HG02588 (cell line): ENCODE results near the gene ZNF423.

Experiments used
- ATAC-seq: cut with Tn5 transposase; IDR thresholded peaks from one replicate; pipeline ENCODE4 v1.9.1; 2021; ENCODE audit warnings: mild to moderate bottlenecking, moderate library complexity; ENCODE audit not compliant: unreplicated experiment

The ZNF423 gene

GRCh38 chr16:49731911-49732310 lies 124.0 kb downstream of the ZNF423 start:
- ATAC-seq = no peak

GRCh38 chr16:49730772-49731171 lies 125.1 kb downstream of the ZNF423 start:
- ATAC-seq = no peak

DNA sequence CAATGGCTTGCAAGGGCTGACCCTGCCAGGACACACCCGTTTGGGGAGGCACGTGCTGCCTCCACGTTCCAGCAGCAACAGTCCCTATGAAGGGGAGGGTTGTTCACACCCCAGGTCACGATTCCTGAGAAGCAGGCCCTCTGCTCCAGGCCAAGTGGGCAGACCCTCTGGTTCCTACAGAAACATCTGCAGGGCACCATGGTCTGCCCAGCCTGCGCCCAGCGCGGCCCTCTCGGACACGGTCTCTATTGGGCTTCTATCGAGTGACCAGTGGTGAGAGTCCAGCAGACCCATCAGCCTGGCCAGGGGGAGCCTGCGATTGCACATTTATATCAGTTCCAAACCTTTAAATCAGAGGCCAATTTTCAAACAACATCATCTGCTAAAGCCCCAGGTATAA lies 128.3 kb downstream of the ZNF423 start:
- no peak for ATAC-seq

GRCh38 chr16:49726155-49726554 lies 129.8 kb downstream of the ZNF423 start:
- no peak for ATAC-seq

DNA sequence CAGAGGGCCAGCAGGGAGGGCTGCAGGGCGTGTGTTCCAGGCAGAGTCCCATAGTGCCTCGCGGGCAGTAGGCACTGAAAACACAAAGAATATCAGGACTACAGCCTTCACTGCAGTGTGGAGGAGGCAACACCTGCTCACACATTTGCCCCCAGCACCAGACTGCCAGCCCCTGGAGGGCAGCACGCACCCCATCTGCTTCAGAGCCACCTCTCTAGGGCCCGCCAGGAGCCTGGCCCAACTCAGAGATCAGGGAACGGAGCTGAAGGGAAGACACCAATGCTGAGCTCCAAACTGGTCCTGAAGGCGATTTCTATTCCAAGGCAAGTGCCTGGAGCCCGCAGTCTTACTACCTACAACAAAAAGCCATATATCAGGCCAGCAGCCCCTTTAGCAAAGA lies 130.3 kb downstream of the ZNF423 start:
- no peak for ATAC-seq

- no peak for ATAC-seq
Observed at GRCh38 chr16:49724774-49725173, 131.1 kb downstream of the ZNF423 start.

GRCh38 chr16:49723310-49723709 lies 132.6 kb downstream of the ZNF423 start:
- ATAC-seq = no peak

- ATAC-seq = no peak
Observed at GRCh38 chr16:49720225-49720624, 135.7 kb downstream of the ZNF423 start.

- ATAC-seq = no peak
Observed at GRCh38 chr16:49717689-49718088, 138.2 kb downstream of the ZNF423 start.

DNA sequence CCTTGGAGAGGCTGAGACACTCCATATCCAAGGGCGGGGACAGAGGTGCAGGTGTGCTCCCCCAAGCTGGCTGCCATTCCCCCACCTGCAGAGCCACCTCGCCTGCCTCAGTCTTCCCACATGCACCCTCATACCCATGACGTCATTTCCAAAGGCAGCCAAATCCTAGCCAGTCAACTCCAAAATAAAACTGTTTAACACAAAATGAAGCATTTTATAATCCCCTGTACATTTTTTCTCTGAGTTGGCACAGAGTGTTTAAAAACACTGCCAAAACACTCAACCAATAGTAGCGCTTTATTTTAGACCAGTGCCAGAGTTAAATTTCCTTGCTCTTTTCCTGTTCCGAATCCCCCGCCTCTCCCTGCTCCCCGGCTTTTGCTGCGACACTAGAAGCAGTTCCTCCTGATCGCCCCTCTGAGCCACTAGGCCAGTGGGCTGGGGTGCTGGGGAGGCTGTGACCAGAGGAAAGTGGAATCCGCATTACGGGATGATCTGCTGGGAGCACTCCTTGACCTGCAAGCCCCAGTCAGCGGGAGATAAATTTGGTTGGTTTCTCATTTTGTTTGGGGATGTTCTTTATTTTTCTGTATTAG lies 139.5 kb downstream of the ZNF423 start:
- ATAC-seq = no peak

DNA sequence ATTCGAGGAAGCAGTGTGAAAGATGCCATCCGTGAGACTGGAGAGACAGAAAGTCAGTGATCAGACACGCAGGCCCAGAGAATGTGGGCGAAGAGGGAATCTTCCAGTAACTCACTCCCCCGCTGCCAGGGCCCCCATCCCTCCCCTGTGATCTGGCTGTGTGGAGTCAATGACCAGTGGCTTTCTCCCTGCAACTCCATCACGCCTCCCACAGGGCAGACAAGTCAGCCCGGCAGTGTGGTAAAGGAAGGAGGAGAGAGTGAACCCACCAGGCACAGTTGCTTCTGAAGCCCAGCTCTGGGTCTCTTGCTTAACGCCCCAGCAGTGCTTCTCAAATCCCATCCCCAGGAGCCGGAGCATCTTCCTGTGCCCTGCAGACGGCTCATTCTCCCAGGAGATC lies 142.1 kb downstream of the ZNF423 start:
- no peak for ATAC-seq

DNA sequence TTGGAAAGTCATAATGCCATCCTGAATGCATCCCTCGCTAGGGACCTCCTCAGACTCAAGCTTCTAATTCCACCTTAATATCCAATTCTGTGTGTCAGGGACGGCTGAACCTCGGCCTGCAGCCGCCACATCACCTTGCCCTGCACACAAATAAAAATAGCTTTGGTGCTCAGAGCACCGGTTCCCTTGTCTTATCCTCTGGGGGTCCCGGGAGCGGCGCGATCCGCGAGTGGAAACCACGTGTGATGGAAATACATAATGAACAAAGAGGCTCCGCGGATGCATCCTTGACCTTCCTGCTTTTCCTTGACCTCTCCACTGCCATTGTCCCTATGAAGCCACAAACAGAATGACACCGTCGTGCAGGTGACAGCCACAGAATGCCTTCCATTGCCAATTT lies 143.4 kb downstream of the ZNF423 start:
- ATAC-seq = no peak

- ATAC-seq = no peak
Observed at GRCh38 chr16:49712106-49712505, 143.8 kb downstream of the ZNF423 start.

- ATAC-seq = no peak
Observed at GRCh38 chr16:49709057-49709456, 146.9 kb downstream of the ZNF423 start.

DNA sequence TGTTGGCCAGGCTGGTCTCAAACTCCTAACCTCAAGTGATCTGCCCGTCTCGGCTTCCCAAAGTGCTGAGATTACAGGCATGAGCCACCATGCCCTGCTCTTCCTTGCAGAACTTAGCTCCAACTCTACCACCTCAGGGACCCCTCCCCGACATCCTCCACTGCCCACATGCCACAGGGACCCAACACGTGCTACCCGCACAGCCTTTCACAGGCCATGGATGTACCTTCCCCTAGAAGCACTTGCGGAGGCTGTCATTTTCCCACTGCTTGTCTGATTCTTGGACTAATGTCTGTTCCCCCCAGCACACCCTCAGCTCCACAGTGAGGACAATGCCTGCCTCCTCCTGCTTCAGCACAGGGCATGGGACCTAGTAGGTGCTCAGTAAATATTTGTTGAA lies 147.4 kb downstream of the ZNF423 start:
- ATAC-seq = no peak

DNA sequence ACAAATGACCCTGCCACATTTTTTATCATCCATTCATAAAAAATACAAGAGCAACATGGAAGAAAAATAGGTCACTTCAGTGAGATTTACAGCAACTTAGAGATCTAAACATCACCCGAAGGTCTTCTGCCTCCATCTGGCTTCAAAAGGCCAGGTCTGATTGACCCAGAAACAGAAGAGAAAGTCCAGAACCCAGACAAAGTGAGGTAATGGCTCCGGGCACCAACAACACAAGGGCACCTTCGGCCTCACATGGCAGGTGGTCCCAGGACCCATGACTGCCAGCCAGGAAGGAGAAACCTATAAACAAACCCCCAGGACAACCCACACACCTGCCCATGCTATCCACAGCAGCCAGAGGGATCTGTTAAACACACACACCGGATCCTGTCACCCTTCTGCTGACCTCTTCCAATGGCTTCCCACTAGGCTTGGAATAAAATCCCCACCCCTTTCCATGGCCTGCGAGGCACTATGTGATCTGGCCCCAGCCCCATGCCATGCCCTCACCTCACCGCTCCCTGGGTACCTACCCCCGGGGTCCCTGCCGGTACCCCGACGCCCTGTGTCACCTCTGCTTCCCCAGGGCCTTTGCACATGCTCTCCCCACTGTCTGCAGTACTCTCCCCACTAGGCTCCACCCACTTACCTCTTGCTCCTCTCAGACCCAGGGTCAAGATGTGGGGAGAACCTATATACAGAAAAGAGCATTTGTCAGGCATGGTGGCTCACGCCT lies 149.1 kb downstream of the ZNF423 start:
- ATAC-seq = no peak

GRCh38 chr16:49704586-49705155 lies 151.2 kb downstream of the ZNF423 start:
- ATAC-seq = no peak

GRCh38 chr16:49703483-49703882 lies 152.4 kb downstream of the ZNF423 start:
- ATAC-seq = no peak

- no peak for ATAC-seq
Observed at GRCh38 chr16:49701789-49702494, 154.0 kb downstream of the ZNF423 start.

DNA sequence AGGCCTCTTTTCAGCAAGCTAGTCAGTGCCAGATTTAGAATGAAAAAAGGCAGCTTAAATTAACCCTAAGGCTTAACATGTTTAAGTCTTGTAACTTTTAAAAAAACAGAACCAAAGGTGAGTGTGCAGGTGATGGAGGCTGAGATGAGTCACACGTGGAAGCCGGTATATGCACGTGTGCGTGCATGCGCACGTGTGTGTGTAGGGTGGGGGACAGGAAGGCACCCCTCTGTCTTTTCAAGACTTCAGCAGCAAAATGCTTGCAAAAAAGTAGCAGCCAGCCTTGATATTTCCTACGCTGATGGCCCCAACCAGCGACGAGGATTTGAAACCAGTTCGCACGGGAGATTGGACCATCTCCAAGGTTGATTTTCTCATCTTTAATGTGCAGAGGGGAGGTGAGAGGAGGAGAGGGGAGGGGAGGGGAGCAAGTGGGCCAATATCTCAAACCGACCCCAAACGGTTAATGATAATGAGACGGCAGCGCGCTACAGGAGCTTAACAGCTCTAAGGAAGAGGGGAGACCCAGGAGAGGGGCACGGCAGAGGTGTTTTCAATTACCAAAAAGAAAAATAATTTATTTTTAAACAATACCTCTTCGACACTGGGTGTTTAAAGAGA lies 154.7 kb downstream of the ZNF423 start:
- no peak for ATAC-seq
